H1 (cell line): ENCODE results near the gene EIPR1. TPM values are rescaled to one million over a fixed set of nuclear protein-coding genes. Genes with fewer than 3 reads are reported as not detected.

Experiments
- BRCA1 ChIP-seq: IDR thresholded peaks from 2 replicates; pipeline ENCODE4 v1.6.1; 2012; ENCODE audit warnings: low read depth, low read length, improper control_type of control experiment
- CBX5 ChIP-seq: fragments of 300-800, 300-1000 bp; sonication (generic); IDR thresholded peaks from 2 replicates; pipeline ENCODE4 v1.7.1; 2016; ENCODE audit warnings: antibody characterized with exemption, low read length, low read depth
- KDM5A ChIP-seq: fragments of 200-600 bp; IDR thresholded peaks from 2 replicates; pipeline ENCODE4 v1.7.1; 2012; ENCODE audit warnings: mild to moderate bottlenecking, low read length, inconsistent platforms, mixed read lengths
- POLR2AphosphoS5 ChIP-seq: IDR thresholded peaks from 2 replicates; pipeline ENCODE4 v1.6.1; 2011; ENCODE audit warnings: low read depth, low read length
- USF2 ChIP-seq: IDR thresholded peaks from 2 replicates; pipeline ENCODE4 v1.6.1; 2011; ENCODE audit warnings: low read length, improper control_type of control experiment
- polyA plus RNA-seq, 7 experiments: library from polyadenylated mRNA; depleted of rRNA in 3 of 7; stranded (reverse) in 5 of 7; unstranded in 2 of 7; fragments of >200 nt in 5 of 7; fragments of 200-250 nt in 2 of 7; gene quantifications; 1 replicate in 5 of 7; 2 replicates in 1 of 7; 4 replicates in 1 of 7; pipeline versions ENCODE4 v1.2.1 to v1.2.3, GENCODE V29; 2011 to 2013; ENCODE audit warnings: missing spikeins in 2 of 7, mixed read lengths in 2 of 7
- total RNA-seq: library from RNA; stranded (reverse); fragmentation: NEBNext Ultra II Directional; extraction: Animal tissue kit (Norgen Biotek cat#: 25700); gene quantifications from 2 replicates; pipeline ENCODE4 v1.2.1, GENCODE V29; 2021

The EIPR1 gene
- total and polyA plus RNA-seq, 2 of the 8 experiments (the other 6 are each of a cell fraction or from before 2014, with no cell fraction given): 26.3 to 56.4 TPM

DNA sequence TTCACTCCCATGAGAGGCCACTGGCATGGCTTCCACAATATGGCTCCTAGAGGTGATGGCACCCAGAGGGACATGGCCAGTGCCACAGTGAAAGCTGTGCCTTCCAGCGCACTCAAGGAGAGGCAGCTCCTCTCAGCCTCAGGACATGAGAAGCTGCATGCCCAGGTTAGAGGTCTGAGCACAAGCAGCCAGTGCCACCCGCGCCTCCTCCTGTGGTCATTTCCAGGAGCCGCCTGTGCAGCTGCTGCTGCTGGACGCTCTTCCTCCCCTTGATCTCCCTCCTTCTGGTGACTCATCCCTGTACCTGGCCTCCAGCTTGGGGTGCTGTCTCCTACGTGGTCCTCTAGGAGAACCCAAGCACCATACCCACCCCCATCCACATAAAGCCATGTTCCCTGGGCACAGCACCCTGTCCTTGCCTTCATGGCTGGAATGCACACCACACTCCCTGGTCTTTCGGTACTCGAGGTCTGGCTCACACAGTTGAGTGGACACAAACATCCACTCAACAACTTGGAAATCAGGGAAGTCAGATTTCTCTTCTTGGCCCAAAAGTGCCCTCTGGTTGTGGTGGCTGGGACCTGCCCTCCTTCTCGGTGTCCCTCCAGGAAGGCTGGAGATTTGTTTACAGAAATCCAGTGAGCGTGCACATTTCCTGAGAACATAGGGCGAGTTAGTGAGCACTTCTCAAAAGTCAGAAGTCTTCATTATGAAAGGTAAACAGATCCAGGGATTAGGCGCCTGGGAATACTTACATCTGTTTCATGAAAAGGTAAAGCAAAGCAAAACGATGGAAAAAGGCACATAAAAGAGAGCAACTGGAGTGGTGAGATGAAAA is 96.7 kb downstream of the EIPR1 start (continued):
- TF ChIP-seq USF2: no peak
- TF ChIP-seq CBX5: no peak
- TF ChIP-seq POLR2AphosphoS5: no peak
- no peak for TF ChIP-seq BRCA1
- TF ChIP-seq KDM5A: no peak
- TF ChIP-seq, all 59 proteins: peak for 0
